ENCODE data around the gene TIMM8A.

Gene TIMM8A

GRCh38 chrX:101348452-101349192 lies at the start of gene TIMM8A:
Gene TIMM8A (minus strand): TSS chrX:101348742. CDS start chrX:101348664, 78 bp downstream.
- DNase-seq (ENCODE audit: low spot score), result peak; percentile 57

GRCh38 chrX:101397779-101398178 lies 49.2 kb upstream of the TIMM8A start:
- DNase-seq (ENCODE audit: low spot score), result no peak

- no peak for DNase-seq (ENCODE audit: low spot score)
Observed at GRCh38 chrX:101395789-101396188, 47.2 kb upstream of the TIMM8A start.

- no peak for DNase-seq (ENCODE audit: low spot score)
Observed at GRCh38 chrX:101394372-101394771, 45.8 kb upstream of the TIMM8A start.

GRCh38 chrX:101393530-101394305 lies 45.2 kb upstream of the TIMM8A start:
- DNase-seq (ENCODE audit: low spot score), result no peak

GRCh38 chrX:101391831-101392230 lies 43.3 kb upstream of the TIMM8A start:
- no peak for DNase-seq (ENCODE audit: low spot score)

GRCh38 chrX:101390664-101391525 lies 42.4 kb upstream of the TIMM8A start, which contains the start of gene RPL36A:
Gene RPL36A (plus strand): TSS chrX:101391011. CDS start chrX:101391044, 33 bp downstream.
- peak; percentile 78 for DNase-seq (ENCODE audit: low spot score)

GRCh38 chrX:101388604-101389003 lies 40.1 kb upstream of the TIMM8A start:
- no peak for DNase-seq (ENCODE audit: low spot score)

GRCh38 chrX:101386542-101386885 lies 38.0 kb upstream of the TIMM8A start:
- no peak for DNase-seq (ENCODE audit: low spot score)

- DNase-seq (ENCODE audit: low spot score), result no peak
Observed at GRCh38 chrX:101385795-101386541, 37.4 kb upstream of the TIMM8A start, which contains the start of gene BTK. Gene BTK (minus strand): TSS chrX:101386191. CDS start chrX:101375284, 10,907 bp downstream.

GRCh38 chrX:101385026-101385684 lies 36.6 kb upstream of the TIMM8A start:
- no peak for DNase-seq (ENCODE audit: low spot score)

- no peak for DNase-seq (ENCODE audit: low spot score)
Observed at GRCh38 chrX:101383679-101384205, 35.2 kb upstream of the TIMM8A start.

GRCh38 chrX:101377547-101377946 lies 29.0 kb upstream of the TIMM8A start:
- DNase-seq (ENCODE audit: low spot score), result no peak

GRCh38 chrX:101370888-101371504 lies 22.5 kb upstream of the TIMM8A start:
- DNase-seq (ENCODE audit: low spot score), result no peak

- DNase-seq (ENCODE audit: low spot score), result no peak
Observed at GRCh38 chrX:101369687-101370086, 21.1 kb upstream of the TIMM8A start.

GRCh38 chrX:101368800-101369199 lies 20.3 kb upstream of the TIMM8A start:
- DNase-seq (ENCODE audit: low spot score), result no peak

GRCh38 chrX:101365301-101365795 lies 16.8 kb upstream of the TIMM8A start:
- no peak for DNase-seq (ENCODE audit: low spot score)

GRCh38 chrX:101362757-101363156 lies 14.2 kb upstream of the TIMM8A start:
- no peak for DNase-seq (ENCODE audit: low spot score)

- no peak for DNase-seq (ENCODE audit: low spot score)
Observed at GRCh38 chrX:101362116-101362515, 13.6 kb upstream of the TIMM8A start.

- no peak for DNase-seq (ENCODE audit: low spot score)
Observed at GRCh38 chrX:101360390-101360789, 11.8 kb upstream of the TIMM8A start.
